ENCODE measurements around the gene PTPRD.

DNA sequence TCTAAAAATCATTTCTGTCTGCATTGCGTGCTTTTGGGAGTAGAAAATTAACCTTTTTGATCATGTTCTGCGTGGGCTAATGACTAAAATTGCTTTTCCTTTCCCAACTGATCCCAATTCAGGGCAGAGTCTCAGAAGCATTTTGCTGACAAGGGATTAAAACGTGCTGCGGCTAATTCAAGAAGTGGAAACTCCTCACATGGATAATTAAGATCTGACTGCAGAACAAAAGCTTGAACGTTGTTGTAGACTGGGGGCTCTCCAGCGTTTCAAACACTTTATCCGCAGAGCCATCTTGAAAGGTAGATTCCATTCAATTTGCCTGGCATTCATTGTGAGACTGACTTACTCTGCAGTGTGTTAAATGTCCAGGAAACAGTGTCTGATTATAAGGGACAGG lies 2327.9 kb downstream of the PTPRD start:
- TF ChIP-seq, protein P1, sequence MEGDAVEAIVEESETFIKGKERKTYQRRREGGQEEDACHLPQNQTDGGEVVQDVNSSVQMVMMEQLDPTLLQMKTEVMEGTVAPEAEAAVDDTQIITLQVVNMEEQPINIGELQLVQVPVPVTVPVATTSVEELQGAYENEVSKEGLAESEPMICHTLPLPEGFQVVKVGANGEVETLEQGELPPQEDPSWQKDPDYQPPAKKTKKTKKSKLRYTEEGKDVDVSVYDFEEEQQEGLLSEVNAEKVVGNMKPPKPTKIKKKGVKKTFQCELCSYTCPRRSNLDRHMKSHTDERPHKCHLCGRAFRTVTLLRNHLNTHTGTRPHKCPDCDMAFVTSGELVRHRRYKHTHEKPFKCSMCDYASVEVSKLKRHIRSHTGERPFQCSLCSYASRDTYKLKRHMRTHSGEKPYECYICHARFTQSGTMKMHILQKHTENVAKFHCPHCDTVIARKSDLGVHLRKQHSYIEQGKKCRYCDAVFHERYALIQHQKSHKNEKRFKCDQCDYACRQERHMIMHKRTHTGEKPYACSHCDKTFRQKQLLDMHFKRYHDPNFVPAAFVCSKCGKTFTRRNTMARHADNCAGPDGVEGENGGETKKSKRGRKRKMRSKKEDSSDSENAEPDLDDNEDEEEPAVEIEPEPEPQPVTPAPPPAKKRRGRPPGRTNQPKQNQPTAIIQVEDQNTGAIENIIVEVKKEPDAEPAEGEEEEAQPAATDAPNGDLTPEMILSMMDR (conservative IDR thresholded peaks at IDR 0.05; ENCODE audit: low read length) = no peak
- no peak for TF ChIP-seq EZH2phosphoT487 (IDR thresholded peaks at IDR 0.05; ENCODE audit: borderline replicate concordance)

All from Loucy (cell line).